ENCODE results near the gene TMEM213. TPM values are rescaled to one million over a fixed set of nuclear protein-coding genes. Genes with fewer than 3 reads are reported as not detected.

TMEM213 gene
- total and polyA plus RNA-seq, 2 of the 13 experiments (the other 11 are each of a cell fraction or from before 2014, with no cell fraction given) = not detected

- TF ChIP-seq POGZ (CRISPR knock-in tag; IDR thresholded peaks at IDR 0.05) (no peak), UBTF (CRISPR knock-in tag; IDR thresholded peaks at IDR 0.05) (no peak), CERS6 (CRISPR knock-in tag; IDR thresholded peaks at IDR 0.05) (no peak), ZNF207 (IDR thresholded peaks at IDR 0.05; ENCODE audit: borderline replicate concordance) (no peak)
Observed at GRCh38 chr7:138849701-138850100, 51.9 kb downstream of the TMEM213 start (continued).

GRCh38 chr7:138852469-138852868, 54.7 kb downstream of the TMEM213 start:
- Histone ChIP-seq H3K4me1 (ENCODE audit: insufficient read depth, low read length) (no peaks in the 10 kb centered on the region), H3K9ac (ENCODE audit: insufficient read depth, low read depth, low read length) (no peak overlapping the region), H3K27ac (ENCODE audit: extremely low read length, insufficient read depth, low read length) (no peak overlapping the region), H3K36me3 (replicated peaks in 1 of 2; ENCODE audit: control insufficient read depth in 1 of 2, insufficient read depth in 2 of 2, low read length in 2 of 2) (no peaks in the 10 kb centered on the region; a peak in 1 of 5 replicates), H3K79me2 (ENCODE audit: insufficient read depth, low read length) (no peaks in the 10 kb centered on the region), H3K4me3 (replicated peaks in 1 of 3; ENCODE audit: insufficient read depth in 1 of 3, low read depth in 2 of 3, low read length in 3 of 3) (no peak overlapping the region), H4K20me1 (ENCODE audit: insufficient read depth, low read length) (no peaks in the 10 kb centered on the region), H3K27me3 (ENCODE audit: control insufficient read depth in 1 of 2, insufficient read depth in 2 of 2, low read length in 2 of 2) (no peaks in the 10 kb centered on the region), H2AFZ (ENCODE audit: low read length) (no peak overlapping the region), H3K9me3 (ENCODE audit: low read length) (no peaks in the 10 kb centered on the region), H3K4me2 (ENCODE audit: low read depth, low read length) (no peak overlapping the region)
- FAIRE-seq (no peak), ATAC-seq (no peak), DNase-seq (ENCODE audit: low spot score) (no peak)
- in situ Hi-C loops (cut with HindIII; ENCODE audit: extremely low pct_ligation_motif_present, low pct_unique_long_range_greater_than_20kb) = no loop called here
- ChIA-PET POLR2A (no interaction called here), CTCF (ENCODE audit: low intra/inter-chr PET ratio, low total read pairs) (no interaction called here)
- WGBS (ENCODE audit: low lambda C conversion rate) = 95% methylated on average over 5 of the region's 5 CpGs
- intact Hi-C loops (cut with micrococcal nuclease; ENCODE audit: unreplicated experiment) = no loop called here
- no TSS peak for BruUV-seq (replicated peaks)
- TF ChIP-seq SALL2 (CRISPR knock-in tag; IDR thresholded peaks at IDR 0.05) (no peak), HHEX (CRISPR knock-in tag; IDR thresholded peaks at IDR 0.05) (no peak), SRSF9 (IDR thresholded peaks at IDR 0.05; ENCODE audit: borderline replicate concordance, insufficient read depth, low read depth, low read length, poor library complexity, severe bottlenecking) (no peak), ZNF724P (CRISPR knock-in tag; IDR thresholded peaks at IDR 0.05; ENCODE audit: borderline replicate concordance) (no peak), SRSF4 (IDR thresholded peaks at IDR 0.05; ENCODE audit: low read depth, low read length, poor library complexity, severe bottlenecking) (no peak), ZNF280B (CRISPR knock-in tag; IDR thresholded peaks at IDR 0.05; ENCODE audit: borderline replicate concordance) (no peak), ZNF512B (CRISPR knock-in tag; IDR thresholded peaks at IDR 0.05; ENCODE audit: borderline replicate concordance) (no peak), NR2F1 (CRISPR knock-in tag; IDR thresholded peaks at IDR 0.05) (no peak), FOXA3 (CRISPR knock-in tag; IDR thresholded peaks at IDR 0.05) (no peak), ZNF839 (CRISPR knock-in tag; IDR thresholded peaks at IDR 0.05; ENCODE audit: borderline replicate concordance) (no peak), ELF4 (CRISPR knock-in tag; IDR thresholded peaks at IDR 0.05; ENCODE audit: borderline replicate concordance) (no peak), ZNF232 (CRISPR knock-in tag; IDR thresholded peaks at IDR 0.05; ENCODE audit: borderline replicate concordance) (no peak)

All from HepG2 (cell line).